Activated CD4-positive, alpha-beta T cell treated with anti-CD3 and anti-CD28 coated beads, Interleukin-2, amount 50 U/mL, for 1 hour (primary cell): ENCODE measurements around the gene LEPR.
A peak's percentile ranks its signal among the peaks of the same experiment; 100 is the strongest.

ENCODE experiments used
- DNase-seq: peaks from one replicate; pipeline ENCODE4 v3.0.0-alpha.2; 2020

LEPR gene

DNA sequence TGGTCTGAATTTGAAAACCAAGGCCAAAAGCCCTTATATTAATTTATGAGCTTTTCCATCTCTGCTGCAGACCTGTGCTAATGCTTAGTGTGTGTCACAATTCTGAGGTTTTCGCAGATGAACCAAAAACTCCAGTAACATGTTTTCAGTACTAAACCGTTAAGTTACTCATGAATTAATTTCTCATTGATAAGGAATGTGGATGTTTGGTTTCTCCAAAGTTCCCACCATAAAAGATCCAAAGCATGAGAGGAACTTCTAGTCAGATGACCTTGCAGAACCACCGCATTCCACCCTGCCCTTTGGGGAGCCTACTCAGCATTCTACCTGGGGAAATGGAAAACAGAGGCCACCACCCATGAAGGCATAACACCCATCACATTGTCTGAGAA is 7.5 kb upstream of the LEPR start:
- DNase-seq: no peak

GRCh38 chr1:65414538-65414937 is 5.9 kb upstream of the LEPR start:
- no peak for DNase-seq

GRCh38 chr1:65416767-65417166 is 3.7 kb upstream of the LEPR start:
- no peak for DNase-seq

DNA sequence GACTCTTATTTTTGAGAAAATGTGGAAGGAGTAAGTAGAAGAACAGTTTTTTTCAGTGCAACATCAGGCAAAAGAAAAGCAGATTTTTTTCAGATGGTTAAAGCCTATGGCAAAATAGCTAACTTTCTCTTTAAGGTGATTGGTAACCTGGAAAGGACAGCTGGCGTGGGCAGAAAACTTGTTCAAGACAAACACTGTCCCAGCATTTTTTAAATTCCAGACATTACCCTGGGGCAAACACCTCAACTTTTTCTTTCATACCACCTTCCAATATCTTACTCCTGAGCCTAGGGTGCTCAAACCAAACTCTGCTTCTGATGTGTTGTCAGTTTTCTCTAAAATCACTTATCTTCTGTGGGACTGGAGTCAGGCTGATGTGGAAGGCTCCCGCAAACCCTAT is 2.7 kb upstream of the LEPR start:
- no peak for DNase-seq

DNA sequence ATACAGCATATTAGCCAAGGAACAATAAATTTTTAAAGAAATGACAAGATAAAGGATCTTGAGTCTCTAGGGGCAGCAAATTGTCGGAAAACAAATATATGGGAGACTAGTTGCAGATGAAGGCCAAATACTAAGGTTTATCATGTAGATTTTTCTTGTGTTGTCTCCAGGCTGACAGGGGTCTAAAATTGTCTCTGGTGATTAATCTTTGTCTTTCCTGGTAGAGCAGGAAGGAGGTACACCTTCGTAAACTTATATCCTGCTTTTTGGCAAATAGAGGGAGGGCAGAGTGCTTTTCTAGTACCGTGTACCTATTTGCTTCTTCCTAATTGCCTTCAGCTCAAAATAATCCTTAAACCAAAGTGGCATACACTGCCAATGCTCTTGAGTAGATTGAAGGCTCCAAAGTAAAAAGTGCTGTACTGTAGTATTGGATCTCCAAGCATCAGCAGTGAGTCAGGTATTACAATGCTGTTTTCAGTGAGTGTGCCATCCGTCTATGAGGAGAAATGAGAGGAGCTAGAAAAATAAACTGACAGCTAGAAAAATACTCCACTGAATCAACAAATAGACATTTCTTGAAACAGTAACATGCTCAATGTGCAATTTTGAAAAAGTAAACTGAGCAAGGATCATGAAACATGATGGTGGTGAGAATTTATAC is 1.8 kb upstream of the LEPR start:
- DNase-seq: no peak

- DNase-seq: peak; percentile 99
Measured at GRCh38 chr1:65419681-65420589, 533 bp upstream of the LEPR start.

DNA sequence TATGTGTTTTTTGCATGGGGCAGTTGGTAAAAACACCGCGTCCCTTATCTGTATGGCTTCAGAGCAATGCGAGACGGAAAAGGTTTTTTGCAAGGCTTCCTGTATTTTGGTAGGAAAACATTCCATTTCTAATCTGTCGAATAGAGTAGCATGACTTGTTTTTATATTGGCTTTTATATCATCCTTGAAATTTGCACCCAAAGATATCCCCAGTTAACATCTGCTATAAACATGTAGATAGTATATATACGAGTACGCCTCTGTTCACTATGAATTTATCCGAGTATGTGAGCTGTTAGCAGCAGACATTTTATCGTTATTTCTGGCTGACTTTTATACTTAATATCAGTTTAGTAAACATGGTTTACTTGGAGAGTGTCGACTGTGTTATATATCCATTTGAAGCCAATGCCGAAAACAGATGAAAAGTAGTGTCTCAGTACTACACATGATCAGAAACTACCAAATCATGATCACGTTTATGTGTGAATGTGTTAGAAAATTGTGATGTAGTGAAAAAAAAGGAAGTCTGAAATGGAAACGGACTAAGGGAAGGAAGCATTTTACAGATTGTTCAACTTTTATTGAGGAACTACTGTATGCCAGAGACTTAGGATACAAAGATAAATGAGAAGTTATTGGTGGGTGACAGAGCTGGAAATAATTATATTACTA is 1.0 kb downstream of the LEPR start:
- no peak for DNase-seq

DNA sequence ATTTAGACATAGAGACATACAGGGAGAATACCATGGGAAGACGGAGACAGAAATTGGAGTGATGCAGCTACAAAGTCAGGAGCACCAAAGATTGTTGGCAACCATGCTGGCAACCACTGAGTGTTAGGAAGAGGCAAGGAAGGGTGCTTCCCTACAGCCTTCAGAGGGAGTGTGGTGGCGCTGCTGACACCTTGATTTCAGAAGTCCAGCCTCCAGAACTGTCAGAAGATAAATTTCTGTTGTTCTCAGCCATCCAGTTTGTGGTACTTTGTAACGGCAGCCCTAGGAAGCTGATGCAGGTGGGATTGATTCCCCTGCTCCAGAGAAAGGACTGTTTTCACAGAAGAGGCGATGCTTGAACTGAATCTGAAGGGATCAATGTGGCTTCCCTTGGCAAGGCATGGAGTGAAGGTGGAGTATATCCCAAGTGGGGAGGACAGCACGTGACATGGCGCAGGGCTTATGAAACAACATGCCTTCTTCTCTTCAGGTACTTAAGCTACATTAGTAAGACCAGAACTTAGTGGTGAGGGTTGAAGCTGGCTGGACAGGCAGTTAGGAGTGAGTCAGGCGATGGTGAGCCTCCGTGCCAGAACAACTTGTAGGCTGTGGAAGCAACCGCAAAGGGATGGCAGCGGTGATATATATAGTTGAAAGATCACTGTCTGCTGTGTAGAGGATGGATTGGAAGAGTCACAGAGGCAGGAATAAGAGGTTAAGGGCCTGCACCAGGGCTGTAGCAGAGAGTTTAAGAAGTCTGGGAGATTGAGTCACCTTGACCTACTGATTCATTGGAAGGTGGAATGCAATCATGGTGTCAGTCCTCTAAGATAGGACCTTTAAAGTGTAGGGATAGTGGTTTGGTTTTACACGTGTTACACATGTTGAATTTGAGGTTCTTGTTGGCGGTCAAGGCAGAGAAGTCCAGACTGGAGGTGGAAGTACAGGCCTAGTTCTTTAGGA is 2.1 kb downstream of the LEPR start:
- DNase-seq: no peak

GRCh38 chr1:65423884-65424572 is 3.6 kb downstream of the LEPR start:
- DNase-seq: no peak

DNA sequence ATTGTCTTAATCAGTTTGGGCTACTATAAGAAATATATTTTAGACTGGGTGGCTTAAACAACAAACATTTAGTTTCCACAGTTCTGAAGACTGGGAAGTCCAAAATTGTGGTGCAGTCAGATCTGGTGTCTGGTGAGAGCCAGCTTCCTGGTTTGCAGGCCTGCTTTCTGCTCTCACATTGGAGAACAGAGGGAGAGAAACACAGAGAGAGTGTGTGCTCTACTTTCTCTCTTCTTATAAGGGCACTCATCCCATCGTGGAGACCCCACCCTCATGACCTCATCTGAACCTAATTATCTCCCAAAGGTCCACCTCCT is 4.1 kb downstream of the LEPR start:
- no peak for DNase-seq

DNA sequence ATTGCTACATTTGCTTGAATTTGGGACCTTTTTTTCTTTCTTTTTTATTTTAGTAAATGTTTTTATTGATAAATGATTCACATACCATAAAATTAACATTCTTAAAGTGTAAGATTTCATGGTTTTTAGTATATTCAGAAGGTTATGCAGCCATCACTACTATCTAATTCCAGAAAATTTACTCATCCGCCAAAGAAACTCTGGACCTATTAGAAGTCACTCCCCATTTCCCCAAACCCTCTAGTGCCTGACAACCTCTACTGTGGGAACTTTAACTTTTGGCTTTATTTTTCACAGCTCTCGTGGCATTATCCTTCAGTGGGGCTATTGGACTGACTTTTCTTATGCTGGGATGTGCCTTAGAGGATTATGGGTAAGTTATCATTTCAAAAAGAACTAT is 4.5 kb downstream of the LEPR start:
- DNase-seq: no peak

DNA sequence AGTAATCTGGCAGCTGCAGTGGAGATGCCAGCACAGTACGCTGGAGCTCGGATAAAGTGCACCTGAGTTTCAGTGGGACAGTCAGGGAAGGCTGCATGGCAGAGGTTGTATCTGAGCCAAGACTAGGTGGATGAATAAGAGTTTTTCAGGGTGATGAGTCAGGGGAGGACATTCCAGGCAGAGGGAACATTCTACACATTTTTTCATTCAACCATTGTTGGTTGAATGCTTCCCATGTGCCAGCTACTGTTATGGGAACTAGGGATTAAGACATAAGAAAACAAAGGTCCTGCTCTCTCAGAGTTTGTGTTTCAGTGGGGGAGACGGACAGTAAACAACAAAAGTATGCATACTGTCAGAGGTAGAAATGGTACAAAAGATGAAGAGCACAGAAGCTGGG is 5.2 kb downstream of the LEPR start:
- no peak for DNase-seq

DNA sequence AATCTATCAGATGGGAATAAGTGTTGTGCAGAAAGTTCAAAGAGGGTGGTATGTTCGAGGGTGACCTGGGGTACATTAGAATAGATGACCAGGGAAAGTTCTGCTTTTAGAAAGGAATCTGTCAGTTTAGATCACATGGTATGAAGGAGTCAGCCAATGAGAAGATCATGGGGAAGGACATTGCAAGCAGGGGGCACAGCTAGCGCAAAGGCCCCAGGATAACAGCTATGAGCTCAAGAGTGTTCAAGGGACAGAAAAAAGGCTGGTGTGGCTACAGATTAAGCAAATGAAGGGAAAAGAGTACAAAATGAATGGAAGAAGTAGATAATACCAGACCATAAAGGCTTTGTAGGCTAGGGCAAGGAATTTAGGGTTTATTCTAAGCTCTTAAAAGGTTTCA is 8.6 kb downstream of the LEPR start:
- DNase-seq: no peak

- no peak for DNase-seq
Measured at GRCh38 chr1:65429806-65430205, 9.3 kb downstream of the LEPR start.

- no peak for DNase-seq
Measured at GRCh38 chr1:65431111-65431705, 10.7 kb downstream of the LEPR start.

GRCh38 chr1:65432918-65433317 is 12.4 kb downstream of the LEPR start:
- no peak for DNase-seq

- no peak for DNase-seq
Measured at GRCh38 chr1:65434255-65434654, 13.8 kb downstream of the LEPR start.

DNA sequence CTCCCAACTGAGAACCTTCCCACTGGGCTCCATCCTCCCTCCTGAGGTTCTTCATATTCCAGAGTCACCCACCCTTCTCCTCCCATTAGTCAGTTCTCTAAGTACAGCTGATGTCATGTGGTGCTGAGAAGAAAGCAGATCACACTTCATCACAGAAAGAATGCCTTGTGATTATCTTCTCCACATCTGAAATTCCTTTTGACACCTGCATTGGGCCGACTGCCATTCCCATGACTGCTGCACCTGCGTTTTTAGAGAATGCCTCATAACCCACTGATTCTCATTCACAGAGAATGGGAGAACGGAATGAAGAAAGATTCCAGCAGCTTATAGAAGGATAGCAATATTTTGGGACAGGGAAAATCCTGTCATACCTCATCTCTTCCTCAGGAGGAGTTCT is 14.3 kb downstream of the LEPR start:
- DNase-seq: no peak

DNA sequence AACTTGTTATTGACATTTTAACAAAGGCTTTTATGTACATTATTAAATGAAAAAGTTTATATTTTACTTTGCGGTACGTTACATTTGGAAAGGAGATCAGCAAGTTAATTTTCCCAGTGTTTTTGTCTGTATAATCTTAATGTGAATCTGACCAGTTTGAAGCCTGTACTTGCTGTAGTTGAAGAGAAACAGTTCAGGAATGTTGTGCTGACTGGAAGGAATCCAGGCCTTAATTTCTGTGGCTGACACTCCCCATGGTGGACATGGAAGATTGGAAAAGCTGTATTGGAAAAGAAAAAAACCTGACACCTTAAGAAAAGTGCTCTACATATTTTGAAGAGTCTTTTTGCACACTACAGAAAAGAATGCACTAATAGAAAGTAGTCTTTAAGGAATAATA is 15.5 kb downstream of the LEPR start:
- DNase-seq: no peak

DNA sequence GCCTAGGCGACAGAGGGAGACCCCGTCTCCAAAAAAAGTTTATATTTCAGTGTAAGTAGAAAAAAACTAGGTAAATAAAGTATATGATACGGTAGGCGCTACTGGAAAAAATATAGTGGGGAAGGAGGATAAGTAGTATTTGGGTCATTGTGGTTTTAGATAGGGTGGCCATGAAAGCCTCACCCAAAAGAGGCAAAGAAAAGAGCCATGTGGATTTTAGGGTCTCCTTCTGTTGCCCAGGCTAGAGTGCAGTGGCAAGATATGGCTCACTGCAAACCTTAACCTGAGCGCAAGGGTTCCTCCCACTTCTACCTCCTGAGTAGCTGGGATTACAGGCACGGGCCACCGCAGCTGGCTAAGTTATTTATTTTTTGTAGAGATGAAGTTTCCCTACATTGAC is 17.1 kb downstream of the LEPR start:
- no peak for DNase-seq

DNA sequence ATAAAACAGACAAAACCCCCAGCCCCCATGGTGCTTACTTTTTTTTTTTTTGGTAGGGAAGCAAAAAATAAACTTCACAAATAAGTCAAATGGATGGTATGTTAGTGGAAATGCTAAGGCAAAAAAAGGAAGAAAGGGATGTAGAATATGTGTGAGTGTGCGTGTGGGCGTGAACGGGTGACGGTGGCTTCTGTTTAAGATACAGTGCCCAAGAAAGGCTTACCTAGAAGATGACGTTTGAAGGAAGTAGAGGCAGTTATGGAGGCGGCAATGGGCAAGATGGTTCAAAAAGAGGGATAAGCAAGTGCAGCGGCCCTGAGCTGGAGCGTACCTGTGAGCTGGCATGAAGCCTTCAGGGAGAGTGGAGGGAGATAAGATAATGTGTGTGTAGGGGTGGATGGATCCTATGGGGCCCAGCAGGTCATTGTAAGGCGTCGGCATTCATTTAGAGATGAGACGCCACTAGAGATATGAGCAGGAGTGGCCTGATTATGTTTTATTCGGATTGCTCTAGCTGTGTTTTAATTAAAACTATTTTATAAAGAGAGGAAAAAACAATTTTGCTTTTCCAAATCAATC is 19.9 kb downstream of the LEPR start:
- no peak for DNase-seq

GRCh38 chr1:65440915-65441314 is 20.4 kb downstream of the LEPR start:
- no peak for DNase-seq
